ENCODE data around the gene UPB1. TPM values are rescaled to one million over a fixed set of nuclear protein-coding genes. Genes with fewer than 3 reads are reported as not detected.

The UPB1 gene
- total RNA-seq, 1 experiment from 2014 or later = 0.09 TPM

DNA sequence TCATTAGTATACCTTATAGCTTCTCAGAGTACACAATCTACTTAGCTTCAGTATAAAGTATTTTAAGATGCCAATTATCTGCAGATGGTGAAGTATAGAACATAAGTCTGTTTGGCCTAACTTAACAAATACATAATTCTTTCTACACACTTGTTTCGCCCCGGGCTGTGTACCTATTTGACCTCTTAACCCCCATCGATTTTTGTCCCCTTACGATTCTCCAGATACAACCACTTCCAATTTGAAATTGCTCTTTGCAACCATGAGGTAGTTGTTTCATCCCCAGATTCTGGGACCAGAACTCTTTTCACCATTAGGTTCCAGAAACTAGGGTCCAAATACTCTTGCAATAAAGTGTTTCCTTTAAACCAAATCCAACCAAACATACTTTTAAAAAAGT, 10.0 kb upstream of the UPB1 start:
- ATAC-seq = no peak
- Mint-ChIP-seq H3K36me3 (no peaks in the 10 kb centered on the region), H3K4me1 (peaks cover 5% of the 10 kb centered on the region), H3K27ac (no peak overlapping the region), H3K27me3 (ENCODE audit: low read depth) (0 out of 2 replicates have a peak, but pooled peaks cover 3% of the 10 kb centered on the region), H3K4me3 (no peak overlapping the region), H3K9me3 (peaks cover 5% of the 10 kb centered on the region)
- ChIA-PET CTCF (interaction anchor here (2.9 kb wide), 1 partner anchor 64 kb away, joined by 20 read pairs; no protein-coding TSS in a partner anchor), POLR2A (no interaction called here)
- no peak for DNase-seq (ENCODE audit: low spot score)
- TF ChIP-seq ETV6 (CRISPR knock-in tag; IDR thresholded peaks at IDR 0.05) (no peak), SMAD4 (CRISPR knock-in tag; IDR thresholded peaks at IDR 0.05) (no peak), GABPB1 (CRISPR knock-in tag; IDR thresholded peaks at IDR 0.05) (no peak), SMAD3 (CRISPR knock-in tag; IDR thresholded peaks at IDR 0.05; ENCODE audit: borderline replicate concordance) (no peak), ZNF317 (CRISPR knock-in tag; IDR thresholded peaks at IDR 0.05; ENCODE audit: borderline replicate concordance, low read depth) (no peak), SOX15 (CRISPR knock-in tag; IDR thresholded peaks at IDR 0.05) (no peak), TP53 (CRISPR knock-in tag; IDR thresholded peaks at IDR 0.05) (no peak), ZNF263 (CRISPR knock-in tag; IDR thresholded peaks at IDR 0.05; ENCODE audit: low read depth) (no peak), SP1 (CRISPR knock-in tag; conservative IDR thresholded peaks at IDR 0.05) (no peak), ZNF396 (CRISPR knock-in tag; IDR thresholded peaks at IDR 0.05; ENCODE audit: borderline replicate concordance) (no peak), TEAD4 (CRISPR knock-in tag; IDR thresholded peaks at IDR 0.05) (no peak), IRF2 (CRISPR knock-in tag; IDR thresholded peaks at IDR 0.05; ENCODE audit: borderline replicate concordance, low read depth) (no peak), NR1H2 (CRISPR knock-in tag; IDR thresholded peaks at IDR 0.05) (no peak), NFYB (CRISPR knock-in tag; conservative IDR thresholded peaks at IDR 0.05; ENCODE audit: low read depth) (no peak)
- TF ChIP-seq, protein P1, sequence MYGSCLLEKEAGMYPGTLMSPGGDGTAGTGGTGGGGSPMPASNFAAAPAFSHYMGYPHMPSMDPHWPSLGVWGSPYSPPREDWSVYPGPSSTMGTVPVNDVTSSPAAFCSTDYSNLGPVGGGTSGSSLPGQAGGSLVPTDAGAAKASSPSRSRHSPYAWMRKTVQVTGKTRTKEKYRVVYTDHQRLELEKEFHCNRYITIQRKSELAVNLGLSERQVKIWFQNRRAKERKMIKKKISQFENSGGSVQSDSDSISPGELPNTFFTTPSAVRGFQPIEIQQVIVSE (CRISPR knock-in tag; IDR thresholded peaks at IDR 0.05; ENCODE audit: borderline replicate concordance) = no peak
- TF ChIP-seq, protein P2, sequence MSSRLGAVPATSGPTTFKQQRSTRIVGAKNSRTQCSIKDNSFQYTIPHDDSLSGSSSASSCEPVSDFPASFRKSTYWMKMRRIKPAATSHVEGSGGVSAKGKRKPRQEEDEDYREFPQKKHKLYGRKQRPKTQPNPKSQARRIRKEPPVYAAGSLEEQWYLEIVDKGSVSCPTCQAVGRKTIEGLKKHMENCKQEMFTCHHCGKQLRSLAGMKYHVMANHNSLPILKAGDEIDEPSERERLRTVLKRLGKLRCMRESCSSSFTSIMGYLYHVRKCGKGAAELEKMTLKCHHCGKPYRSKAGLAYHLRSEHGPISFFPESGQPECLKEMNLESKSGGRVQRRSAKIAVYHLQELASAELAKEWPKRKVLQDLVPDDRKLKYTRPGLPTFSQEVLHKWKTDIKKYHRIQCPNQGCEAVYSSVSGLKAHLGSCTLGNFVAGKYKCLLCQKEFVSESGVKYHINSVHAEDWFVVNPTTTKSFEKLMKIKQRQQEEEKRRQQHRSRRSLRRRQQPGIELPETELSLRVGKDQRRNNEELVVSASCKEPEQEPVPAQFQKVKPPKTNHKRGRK (CRISPR knock-in tag; IDR thresholded peaks at IDR 0.05; ENCODE audit: borderline replicate concordance) = no peak
- TF ChIP-seq, protein P3, sequence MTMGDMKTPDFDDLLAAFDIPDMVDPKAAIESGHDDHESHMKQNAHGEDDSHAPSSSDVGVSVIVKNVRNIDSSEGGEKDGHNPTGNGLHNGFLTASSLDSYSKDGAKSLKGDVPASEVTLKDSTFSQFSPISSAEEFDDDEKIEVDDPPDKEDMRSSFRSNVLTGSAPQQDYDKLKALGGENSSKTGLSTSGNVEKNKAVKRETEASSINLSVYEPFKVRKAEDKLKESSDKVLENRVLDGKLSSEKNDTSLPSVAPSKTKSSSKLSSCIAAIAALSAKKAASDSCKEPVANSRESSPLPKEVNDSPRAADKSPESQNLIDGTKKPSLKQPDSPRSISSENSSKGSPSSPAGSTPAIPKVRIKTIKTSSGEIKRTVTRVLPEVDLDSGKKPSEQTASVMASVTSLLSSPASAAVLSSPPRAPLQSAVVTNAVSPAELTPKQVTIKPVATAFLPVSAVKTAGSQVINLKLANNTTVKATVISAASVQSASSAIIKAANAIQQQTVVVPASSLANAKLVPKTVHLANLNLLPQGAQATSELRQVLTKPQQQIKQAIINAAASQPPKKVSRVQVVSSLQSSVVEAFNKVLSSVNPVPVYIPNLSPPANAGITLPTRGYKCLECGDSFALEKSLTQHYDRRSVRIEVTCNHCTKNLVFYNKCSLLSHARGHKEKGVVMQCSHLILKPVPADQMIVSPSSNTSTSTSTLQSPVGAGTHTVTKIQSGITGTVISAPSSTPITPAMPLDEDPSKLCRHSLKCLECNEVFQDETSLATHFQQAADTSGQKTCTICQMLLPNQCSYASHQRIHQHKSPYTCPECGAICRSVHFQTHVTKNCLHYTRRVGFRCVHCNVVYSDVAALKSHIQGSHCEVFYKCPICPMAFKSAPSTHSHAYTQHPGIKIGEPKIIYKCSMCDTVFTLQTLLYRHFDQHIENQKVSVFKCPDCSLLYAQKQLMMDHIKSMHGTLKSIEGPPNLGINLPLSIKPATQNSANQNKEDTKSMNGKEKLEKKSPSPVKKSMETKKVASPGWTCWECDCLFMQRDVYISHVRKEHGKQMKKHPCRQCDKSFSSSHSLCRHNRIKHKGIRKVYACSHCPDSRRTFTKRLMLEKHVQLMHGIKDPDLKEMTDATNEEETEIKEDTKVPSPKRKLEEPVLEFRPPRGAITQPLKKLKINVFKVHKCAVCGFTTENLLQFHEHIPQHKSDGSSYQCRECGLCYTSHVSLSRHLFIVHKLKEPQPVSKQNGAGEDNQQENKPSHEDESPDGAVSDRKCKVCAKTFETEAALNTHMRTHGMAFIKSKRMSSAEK (CRISPR knock-in tag; IDR thresholded peaks at IDR 0.05; ENCODE audit: borderline replicate concordance) = no peak
- TF ChIP-seq, protein P4, sequence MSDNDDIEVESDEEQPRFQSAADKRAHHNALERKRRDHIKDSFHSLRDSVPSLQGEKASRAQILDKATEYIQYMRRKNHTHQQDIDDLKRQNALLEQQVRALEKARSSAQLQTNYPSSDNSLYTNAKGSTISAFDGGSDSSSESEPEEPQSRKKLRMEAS (CRISPR knock-in tag; IDR thresholded peaks at IDR 0.05) = no peak
- TF ChIP-seq, protein P5, sequence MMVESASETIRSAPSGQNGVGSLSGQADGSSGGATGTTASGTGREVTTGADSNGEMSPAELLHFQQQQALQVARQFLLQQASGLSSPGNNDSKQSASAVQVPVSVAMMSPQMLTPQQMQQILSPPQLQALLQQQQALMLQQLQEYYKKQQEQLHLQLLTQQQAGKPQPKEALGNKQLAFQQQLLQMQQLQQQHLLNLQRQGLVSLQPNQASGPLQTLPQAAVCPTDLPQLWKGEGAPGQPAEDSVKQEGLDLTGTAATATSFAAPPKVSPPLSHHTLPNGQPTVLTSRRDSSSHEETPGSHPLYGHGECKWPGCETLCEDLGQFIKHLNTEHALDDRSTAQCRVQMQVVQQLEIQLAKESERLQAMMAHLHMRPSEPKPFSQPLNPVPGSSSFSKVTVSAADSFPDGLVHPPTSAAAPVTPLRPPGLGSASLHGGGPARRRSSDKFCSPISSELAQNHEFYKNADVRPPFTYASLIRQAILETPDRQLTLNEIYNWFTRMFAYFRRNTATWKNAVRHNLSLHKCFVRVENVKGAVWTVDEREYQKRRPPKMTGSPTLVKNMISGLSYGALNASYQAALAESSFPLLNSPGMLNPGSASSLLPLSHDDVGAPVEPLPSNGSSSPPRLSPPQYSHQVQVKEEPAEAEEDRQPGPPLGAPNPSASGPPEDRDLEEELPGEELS (CRISPR knock-in tag; IDR thresholded peaks at IDR 0.05) = no peak
- TF ChIP-seq, protein P6, sequence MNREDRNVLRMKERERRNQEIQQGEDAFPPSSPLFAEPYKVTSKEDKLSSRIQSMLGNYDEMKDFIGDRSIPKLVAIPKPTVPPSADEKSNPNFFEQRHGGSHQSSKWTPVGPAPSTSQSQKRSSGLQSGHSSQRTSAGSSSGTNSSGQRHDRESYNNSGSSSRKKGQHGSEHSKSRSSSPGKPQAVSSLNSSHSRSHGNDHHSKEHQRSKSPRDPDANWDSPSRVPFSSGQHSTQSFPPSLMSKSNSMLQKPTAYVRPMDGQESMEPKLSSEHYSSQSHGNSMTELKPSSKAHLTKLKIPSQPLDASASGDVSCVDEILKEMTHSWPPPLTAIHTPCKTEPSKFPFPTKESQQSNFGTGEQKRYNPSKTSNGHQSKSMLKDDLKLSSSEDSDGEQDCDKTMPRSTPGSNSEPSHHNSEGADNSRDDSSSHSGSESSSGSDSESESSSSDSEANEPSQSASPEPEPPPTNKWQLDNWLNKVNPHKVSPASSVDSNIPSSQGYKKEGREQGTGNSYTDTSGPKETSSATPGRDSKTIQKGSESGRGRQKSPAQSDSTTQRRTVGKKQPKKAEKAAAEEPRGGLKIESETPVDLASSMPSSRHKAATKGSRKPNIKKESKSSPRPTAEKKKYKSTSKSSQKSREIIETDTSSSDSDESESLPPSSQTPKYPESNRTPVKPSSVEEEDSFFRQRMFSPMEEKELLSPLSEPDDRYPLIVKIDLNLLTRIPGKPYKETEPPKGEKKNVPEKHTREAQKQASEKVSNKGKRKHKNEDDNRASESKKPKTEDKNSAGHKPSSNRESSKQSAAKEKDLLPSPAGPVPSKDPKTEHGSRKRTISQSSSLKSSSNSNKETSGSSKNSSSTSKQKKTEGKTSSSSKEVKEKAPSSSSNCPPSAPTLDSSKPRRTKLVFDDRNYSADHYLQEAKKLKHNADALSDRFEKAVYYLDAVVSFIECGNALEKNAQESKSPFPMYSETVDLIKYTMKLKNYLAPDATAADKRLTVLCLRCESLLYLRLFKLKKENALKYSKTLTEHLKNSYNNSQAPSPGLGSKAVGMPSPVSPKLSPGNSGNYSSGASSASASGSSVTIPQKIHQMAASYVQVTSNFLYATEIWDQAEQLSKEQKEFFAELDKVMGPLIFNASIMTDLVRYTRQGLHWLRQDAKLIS (CRISPR knock-in tag; IDR thresholded peaks at IDR 0.05; ENCODE audit: borderline replicate concordance) = no peak

Measured in WTC11 (cell line).